Measurements from ENCODE around the gene NINJ2.

GRCh38 chr12:612886-613285 lies 50.4 kb downstream of the NINJ2 start:
- TF ChIP-seq CTCF (IDR thresholded peaks at IDR 0.05; ENCODE audit: borderline replicate concordance, extremely low read depth, low read length, poor library complexity, severe bottlenecking) (no peak), EZH2 (IDR thresholded peaks at IDR 0.05; ENCODE audit: borderline replicate concordance, low read depth, low read length, severe bottlenecking) (no peak)

Measured in DND-41 (cell line).